ENCODE measurements around the gene CD47.

CD47 gene

DNA sequence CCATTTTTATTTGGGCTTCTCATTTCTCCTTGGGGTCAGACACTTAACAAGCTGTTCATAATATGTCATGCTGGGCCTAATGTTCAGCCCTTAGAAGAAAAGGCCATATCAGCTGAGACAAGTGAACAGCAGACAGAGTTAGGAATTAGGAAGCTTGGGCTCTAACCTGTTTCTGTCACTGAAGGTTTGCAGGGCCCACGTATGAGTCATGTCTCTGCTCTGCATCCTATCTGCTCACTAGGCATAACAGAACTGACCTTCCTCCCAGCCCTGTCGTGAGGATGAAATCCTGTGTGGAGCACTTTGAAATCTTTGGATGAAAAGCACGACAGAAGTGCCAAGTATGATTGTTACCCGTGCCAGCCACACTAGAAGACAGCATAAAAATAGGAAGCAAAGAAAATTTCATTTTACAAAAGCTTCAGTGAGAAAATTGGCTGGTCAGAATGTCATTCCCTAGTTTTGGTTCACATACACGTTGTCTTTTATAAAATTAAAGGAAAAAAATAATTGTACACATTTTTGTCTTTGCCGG is 26.5 kb upstream of the CD47 start:
- DNase-seq (ENCODE audit: low read depth, low spot score), result no peak

DNA sequence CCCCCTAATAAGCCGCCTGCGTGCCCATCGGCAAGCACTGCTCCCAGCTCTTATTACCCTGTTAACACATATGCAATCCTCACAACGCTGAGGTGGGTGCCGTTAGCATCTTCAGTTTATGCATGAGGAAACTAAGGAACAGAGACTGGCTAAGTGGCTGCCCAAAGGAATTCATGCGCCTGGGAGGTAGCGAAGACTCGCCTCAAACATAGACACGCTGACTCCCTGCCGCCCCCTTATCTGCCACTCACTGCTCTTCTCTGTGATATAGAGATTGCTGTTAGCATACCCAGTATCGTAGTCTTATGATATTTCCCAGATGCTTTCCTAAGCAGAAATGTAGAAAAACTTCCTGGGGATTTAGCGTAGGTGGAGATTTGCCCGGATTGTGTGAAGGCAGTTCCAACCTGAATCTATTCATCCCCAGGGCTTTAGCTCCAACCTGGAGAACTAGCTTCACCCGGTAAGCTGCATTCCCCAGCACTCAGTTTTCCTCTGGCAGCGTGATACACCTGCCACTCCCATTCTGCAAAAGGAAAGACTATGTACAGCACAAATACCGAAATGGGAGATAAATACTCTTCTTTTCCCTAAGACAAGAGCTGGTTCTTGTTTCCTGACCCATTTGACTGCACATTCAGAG is 23.7 kb upstream of the CD47 start:
- no peak for DNase-seq (ENCODE audit: low read depth, low spot score)

DNA sequence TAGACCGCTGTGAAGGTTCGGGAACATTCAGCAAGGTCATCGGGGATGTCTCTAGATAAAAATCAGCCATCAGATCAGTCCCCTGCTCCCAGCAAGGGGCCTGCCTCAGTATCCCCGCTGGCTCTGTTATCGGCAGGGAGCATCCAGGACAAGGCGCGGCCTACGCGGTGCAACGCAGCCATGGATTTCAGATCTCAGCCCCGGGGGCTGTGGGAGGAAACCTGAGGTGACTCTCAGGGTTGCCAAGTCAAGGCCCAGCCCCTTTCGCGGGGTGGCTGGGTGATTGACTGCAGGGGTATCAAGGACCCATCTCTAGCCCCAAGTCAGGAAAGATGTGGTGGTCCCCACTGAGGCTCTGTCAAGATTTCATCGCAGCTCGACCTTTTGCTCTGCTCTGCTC is 23.1 kb upstream of the CD47 start:
- no peak for DNase-seq (ENCODE audit: low read depth, low spot score)

GRCh38 chr3:108110934-108111333 is 20.1 kb upstream of the CD47 start:
- no peak for DNase-seq (ENCODE audit: low read depth, low spot score)

DNA sequence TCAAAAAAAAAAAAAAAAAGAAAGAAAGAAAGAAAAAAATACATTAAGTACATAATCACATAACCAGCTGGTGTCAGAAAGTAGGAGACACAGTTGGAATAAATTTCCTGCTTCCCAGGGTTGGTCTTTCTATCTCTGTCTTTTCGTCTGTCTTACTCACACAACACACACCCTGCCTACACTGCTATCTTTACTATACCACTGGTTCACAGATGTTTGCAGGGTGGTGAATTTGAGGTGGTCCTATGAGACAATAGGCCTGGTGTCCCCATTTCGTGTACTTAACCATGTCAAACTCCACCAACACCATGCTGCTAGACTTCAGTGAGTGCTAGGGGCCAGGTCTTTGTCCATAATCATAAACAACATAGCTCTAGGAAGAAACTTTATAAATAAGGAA is 17.6 kb upstream of the CD47 start:
- DNase-seq (ENCODE audit: low read depth, low spot score), result no peak

GRCh38 chr3:108106449-108106848 is 15.6 kb upstream of the CD47 start:
- DNase-seq (ENCODE audit: low read depth, low spot score), result no peak

DNA sequence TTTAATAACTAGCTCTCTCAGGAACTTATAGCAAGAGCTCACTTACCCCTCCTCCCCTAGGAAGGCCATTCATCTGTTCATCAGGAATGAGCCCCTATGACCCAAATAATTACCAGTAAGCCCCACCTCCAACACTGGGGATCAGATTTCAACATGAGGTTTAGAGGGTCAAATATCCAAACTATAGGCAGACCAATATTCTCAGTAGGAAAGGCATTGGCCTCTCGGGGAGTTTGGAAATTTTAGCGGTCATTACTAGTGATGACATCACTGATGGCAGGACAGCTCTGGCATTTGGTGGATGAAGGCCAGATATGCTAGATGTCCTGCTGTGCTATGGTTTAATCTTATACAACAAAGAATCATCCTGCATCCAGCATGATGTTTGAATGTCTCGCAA is 15.2 kb upstream of the CD47 start:
- DNase-seq (ENCODE audit: low read depth, low spot score), result no peak

- no peak for DNase-seq (ENCODE audit: low read depth, low spot score)
Observed at GRCh38 chr3:108103886-108104797, 13.3 kb upstream of the CD47 start.

DNA sequence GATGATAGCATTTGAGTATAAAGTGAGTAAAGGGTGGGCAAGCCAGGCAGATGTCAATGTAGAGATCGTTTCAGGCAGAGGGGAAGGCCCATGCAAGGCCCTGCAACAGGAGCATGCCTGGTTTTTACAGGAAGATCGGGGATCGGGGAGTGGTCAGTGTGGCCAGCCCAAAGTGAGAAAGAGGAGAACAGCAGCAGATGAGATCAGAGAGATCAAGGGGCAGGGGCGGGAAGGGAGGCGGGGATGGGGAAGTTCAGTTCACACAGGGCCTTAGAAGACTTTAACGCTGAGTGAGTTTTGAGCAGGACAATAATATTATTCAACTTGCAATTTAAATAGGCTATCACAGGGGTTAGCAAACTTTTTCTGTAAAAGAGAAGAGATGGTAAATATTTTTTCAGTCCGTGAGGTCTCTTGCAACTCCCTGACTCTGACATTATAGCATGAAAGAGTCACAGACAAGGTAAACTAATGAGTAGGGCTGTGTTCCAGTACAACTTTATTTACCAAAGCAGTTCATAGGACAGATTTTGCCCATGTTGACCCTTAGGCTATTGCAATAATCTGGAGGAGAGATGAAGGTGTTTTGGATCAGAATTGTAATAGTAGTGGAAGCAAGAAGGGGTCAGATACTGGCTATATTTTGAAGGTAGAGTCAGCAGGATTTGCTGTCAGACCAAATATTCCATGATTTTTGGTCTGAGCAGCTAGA is 12.4 kb upstream of the CD47 start:
- no peak for DNase-seq (ENCODE audit: low read depth, low spot score)

GRCh38 chr3:108102420-108103039 is 11.7 kb upstream of the CD47 start:
- DNase-seq (ENCODE audit: low read depth, low spot score), result no peak

GRCh38 chr3:108100906-108101660 is 10.3 kb upstream of the CD47 start:
- no peak for DNase-seq (ENCODE audit: low read depth, low spot score)

DNA sequence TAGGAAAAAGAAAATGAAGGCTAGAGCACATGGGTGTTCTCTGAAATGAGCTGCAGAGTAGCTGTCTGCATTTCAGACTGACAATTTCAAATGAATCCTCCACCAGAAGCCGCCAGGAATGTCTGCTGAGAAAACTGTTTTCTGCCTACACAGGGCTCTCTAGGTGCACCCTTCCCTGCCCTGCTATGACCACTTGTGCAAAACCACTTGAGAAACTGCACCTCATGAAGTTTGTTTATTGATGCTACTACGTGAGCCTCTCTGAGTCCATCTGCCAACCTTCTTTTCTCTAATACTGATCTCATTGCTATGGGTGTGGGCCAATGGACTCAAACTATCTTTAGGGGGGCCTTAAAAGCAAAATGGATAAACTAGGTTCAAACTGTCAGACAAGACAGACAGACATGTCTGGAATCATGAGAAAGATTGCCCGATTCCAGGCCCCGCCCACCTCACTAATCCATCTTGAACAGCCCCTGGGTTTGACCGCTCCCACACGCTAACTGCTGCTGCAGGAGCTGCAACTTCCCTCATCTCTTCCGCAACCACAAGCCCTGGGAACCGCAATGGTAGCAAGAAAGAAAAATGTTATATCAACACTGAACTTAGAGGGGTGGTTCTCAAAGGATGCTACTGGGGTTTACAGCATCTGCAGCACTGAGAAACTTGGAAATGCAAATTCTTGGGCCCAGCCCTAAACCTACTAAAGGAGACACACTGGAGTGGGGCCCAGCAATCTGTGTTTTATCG is 9.0 kb upstream of the CD47 start:
- no peak for DNase-seq (ENCODE audit: low read depth, low spot score)

GRCh38 chr3:108099244-108099643 is 8.4 kb upstream of the CD47 start:
- DNase-seq (ENCODE audit: low read depth, low spot score), result no peak

- DNase-seq (ENCODE audit: low read depth, low spot score), result no peak
Observed at GRCh38 chr3:108098003-108098370, 7.2 kb upstream of the CD47 start.

- DNase-seq (ENCODE audit: low read depth, low spot score), result no peak
Observed at GRCh38 chr3:108097322-108098002, 6.6 kb upstream of the CD47 start.

DNA sequence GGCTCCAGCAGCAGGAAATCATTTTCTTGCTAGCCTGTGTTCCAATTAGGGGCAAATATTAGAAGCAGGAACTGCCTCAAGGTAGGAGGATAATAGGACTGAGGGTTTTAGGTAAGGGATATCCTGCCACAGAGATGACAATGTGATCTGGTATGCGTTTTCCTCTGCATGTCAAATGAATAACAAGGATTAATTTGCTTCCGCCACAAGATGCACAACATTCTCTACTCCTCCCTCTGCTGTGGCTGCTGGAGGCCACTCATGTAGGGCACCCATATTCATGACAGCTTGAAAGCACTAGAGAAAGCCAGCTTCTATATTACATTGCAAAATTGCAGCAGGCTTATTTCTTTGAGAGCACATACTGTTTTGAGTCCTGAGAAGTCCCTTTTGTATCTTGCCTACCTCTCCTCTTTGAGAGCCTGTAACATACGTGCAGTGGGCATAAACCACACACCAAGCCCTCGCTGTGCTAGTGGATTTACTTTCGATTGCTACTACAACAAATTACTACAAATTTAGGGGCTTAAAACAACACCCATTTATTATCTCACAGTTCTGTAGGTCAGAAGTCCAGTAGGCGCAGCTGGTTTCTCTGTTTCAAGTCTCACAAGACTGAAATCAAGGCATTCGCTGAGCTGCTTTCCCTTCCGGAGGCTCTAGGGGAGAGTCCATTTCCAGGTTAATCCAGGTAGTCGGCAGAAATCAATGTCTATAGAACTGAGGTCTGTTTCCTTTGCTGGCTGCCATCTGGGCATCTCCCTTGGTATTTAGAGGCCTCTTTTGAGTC is 5.9 kb upstream of the CD47 start:
- DNase-seq (ENCODE audit: low read depth, low spot score), result no peak

DNA sequence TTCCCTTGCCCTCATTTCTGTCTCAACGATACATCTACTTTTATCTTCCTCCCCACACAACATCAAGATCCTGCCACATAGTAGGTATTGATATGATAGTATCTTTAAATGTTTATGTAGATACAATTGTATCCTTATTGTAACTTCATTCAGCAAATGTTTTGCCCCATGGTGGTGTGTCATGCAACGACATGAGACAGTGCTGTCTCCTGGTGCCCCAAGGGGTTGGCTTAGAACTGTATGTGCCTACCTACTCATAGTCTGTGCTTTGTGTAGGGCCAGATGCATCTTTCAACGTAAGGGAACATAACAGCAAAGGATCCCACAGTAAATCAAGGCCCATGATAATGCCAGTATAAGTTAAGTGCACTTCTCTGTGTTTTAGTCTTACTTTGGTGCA is 2.8 kb upstream of the CD47 start:
- no peak for DNase-seq (ENCODE audit: low read depth, low spot score)

GRCh38 chr3:108093021-108093420 is 2.2 kb upstream of the CD47 start:
- DNase-seq (ENCODE audit: low read depth, low spot score), result no peak

DNA sequence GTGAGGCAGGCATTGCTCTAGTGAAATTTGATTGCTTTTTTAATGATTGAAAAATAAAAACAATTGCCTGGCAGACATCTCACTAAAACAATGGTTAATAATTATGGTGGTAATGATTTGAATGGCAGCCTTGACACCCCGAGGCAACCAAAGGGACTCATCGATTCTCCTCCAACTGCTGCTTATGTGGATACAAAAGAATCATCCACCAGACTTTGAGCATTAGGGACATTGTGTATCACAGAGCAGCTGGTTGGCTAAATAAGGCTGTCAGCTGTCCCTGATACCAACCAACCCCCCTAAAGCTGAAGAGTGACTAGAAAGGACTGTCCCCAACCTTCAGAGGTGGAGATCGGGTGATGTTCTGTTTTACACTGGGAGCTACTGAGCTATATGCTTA is 1.7 kb upstream of the CD47 start:
- DNase-seq (ENCODE audit: low read depth, low spot score), result no peak
